Hypothalamus (tissue), 51 donors: ENCODE measurements around the gene TMEM260.
"Not testable (repeated sequence)": the region's sequence is repeated elsewhere in the genome, so short reads cannot be mapped to it uniquely, and the experiment has no call there.

ENCODE experiments used
- DNase-seq, 51 donors: peaks; one replicate each; lab custom pipeline; 2025; lab: John Stamatoyannopoulos, UW

The TMEM260 gene

DNA sequence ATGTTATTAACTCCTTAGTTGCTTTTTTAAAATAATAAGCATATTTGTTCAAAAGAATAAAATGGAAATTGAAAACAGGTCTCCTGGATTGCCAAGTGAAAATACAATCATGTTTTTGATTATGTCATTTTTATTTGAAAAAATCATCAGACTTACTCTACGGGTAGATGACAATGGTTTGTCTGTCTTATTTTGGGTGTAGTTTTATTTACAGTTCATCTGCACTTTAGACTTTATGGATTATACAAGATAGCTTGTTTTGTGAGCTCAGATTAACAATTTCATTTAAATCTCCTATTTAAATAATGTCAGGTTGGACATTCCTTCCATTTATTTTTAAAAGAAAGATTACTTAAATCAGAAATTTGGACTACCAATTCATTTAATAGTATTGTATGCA lies 14.8 kb downstream of the TMEM260 start:
- no peak for DNase-seq

- DNase-seq: no peak
These were observed 18.9 kb downstream of the TMEM260 start for GRCh38 chr14:56598519-56598918.

DNA sequence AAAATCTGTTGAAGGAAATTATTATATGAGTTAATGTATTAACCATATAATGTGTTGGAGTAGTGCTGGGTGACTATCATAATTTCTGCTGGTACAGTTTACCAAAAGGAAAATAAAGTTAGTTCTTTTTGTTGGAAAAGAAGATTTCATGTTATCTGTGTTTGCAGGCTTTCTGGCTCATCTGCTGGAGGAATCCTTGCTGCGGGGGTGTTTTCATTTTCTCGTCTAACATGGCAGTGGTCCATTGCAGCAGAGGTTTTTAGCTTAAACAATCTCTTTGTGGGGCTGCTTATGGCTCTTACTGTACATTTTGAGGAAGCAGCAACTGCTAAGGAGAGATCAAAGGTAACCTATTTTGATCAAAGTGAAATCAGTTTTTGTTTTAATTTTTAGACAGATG lies 24.1 kb downstream of the TMEM260 start:
- DNase-seq: peak in 1 of 51 donors; percentile 0

GRCh38 chr14:56608689-56609088 lies 29.1 kb downstream of the TMEM260 start:
- no peak for DNase-seq

- not testable (repeated sequence) for DNase-seq
These were observed 32.1 kb downstream of the TMEM260 start for GRCh38 chr14:56611663-56612062.

DNA sequence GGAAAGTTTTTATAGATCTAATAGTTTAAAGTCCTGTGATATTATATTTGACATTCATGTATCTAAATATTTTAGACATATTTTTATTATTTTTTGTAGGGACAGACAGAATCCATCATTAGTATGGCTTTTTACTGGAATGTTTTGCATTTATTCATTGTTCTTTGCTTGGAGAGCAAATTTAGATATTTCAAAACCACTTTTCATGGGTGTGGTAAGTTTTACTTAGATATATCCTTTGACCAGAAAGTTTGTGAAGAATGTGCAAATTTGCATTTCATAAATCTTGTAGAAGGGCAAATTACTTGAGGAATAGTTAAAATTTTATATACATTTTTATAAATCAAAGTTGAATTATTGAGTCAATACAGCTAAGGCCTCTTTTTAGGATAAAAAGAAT lies 37.5 kb downstream of the TMEM260 start:
- DNase-seq: no peak

- DNase-seq: no peak
These were observed 51.1 kb downstream of the TMEM260 start for GRCh38 chr14:56630707-56631106.

- DNase-seq: peak in 8 of 51 donors; percentile 2 to 21 (median 8)
These were observed 52.6 kb downstream of the TMEM260 start for GRCh38 chr14:56632195-56632594.

- no peak for DNase-seq
These were observed 53.9 kb downstream of the TMEM260 start for GRCh38 chr14:56633544-56633943.

- DNase-seq: no peak
These were observed 55.4 kb downstream of the TMEM260 start for GRCh38 chr14:56635041-56635440.

DNA sequence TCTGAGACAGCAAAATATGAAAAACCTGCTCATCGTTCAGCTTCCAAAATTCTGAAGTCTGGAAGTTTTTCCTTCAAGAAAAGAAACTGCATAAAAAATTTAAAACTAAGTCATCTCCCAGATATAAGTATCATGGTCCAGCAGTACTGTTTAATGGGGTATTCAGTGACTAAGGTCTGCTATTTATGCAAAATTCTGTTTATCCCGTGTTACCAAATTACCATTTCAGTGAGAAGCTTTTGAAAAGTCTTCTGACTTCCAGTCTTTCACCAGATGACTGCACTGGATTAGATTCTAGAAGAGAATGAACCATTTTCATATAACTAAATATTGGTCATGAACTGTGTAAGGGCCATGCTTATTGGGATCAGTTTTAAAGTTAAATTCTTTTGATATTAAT lies 67.9 kb downstream of the TMEM260 start:
- DNase-seq: no peak

DNA sequence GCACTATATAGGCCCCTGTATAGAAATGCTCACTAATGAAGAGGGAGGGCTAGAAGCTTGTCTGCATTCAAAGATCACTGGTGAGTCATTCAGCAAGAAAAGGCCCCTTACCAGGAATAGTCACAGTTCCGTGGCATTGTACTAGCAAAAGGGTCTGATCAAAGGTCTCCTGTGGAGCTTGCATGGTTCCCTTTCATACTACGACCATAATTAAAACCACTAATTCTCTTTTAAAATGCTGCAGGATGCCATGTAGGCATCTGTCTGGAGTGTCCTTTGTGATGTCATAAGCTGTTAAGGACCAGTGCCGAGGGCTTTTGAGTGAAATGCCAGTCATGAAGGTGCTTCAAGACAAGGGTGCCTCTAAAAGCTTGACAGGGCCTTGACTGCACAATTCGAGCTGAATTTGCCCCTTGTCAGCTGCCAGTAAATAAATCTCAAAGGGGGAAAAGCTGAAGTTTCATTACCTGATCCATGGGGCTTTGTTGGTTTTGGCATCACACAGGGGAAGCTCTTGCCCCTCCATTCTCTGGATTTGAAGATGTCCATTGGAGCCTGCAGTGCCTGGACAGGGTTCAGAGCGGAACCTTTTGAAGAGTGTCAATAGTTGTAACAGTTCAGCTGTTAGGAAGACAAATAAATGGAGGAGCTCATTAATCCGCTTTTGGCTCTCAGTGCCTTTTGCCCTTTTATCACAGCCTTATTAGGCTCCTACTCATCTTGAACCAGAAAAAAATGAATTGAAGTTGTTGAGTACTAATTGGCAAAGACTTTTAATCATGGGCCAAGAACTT lies 69.1 kb downstream of the TMEM260 start:
- no peak for DNase-seq

GRCh38 chr14:56649382-56649781 lies 69.8 kb downstream of the TMEM260 start:
- DNase-seq: no peak

DNA sequence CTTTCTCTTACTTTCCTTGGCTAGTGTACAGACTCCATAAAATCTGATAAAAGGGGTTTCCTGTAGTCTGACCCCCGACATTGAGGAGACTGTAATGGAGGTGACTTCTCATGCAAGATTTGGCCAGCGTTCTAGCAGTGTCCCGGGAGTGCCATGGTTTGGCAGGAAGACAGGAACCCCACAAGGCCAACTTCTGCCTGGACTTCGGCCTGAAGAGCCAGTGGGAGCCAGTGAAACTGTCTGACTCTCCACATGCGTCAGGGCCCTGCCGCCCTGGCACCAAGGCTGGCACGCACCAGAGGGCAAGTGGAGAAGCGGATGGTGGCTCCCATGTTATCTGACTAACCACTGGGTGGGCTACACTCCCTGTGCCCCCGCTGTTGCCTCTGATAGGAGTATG lies 70.5 kb downstream of the TMEM260 start:
- peak in 28 of 51 donors; percentile 4 to 59 (median 18) for DNase-seq

DNA sequence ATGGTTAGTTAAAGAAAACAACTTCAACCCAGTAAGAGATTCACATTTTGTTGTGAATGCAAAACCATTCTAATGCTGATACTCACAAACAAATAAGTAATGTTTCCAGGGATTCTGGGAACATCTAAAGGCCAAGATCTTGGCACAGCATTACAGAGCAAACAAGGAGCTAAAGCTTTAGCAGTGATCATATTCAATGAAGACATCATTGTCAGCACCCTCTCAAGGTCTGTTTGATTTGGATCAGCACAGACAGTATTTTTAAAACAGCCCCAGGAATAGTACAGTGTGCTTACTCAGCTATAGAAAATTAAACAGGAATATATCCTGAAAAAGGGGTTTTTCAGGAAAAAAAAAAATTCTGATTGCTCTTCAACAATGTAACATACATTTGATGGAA lies 71.4 kb downstream of the TMEM260 start:
- DNase-seq: no peak

- DNase-seq: no peak
These were observed 78.0 kb downstream of the TMEM260 start for GRCh38 chr14:56657604-56658003.

- peak in 1 of 51 donors; percentile 65 for DNase-seq
These were observed 79.8 kb downstream of the TMEM260 start for GRCh38 chr14:56659378-56659777.

- peak in 1 of 51 donors; percentile 65 for DNase-seq
These were observed 80.5 kb downstream of the TMEM260 start for GRCh38 chr14:56659964-56660551.

GRCh38 chr14:56660677-56661389 lies 81.2 kb downstream of the TMEM260 start:
- DNase-seq: no peak

GRCh38 chr14:56661478-56661877 lies 81.9 kb downstream of the TMEM260 start:
- no peak for DNase-seq

DNA sequence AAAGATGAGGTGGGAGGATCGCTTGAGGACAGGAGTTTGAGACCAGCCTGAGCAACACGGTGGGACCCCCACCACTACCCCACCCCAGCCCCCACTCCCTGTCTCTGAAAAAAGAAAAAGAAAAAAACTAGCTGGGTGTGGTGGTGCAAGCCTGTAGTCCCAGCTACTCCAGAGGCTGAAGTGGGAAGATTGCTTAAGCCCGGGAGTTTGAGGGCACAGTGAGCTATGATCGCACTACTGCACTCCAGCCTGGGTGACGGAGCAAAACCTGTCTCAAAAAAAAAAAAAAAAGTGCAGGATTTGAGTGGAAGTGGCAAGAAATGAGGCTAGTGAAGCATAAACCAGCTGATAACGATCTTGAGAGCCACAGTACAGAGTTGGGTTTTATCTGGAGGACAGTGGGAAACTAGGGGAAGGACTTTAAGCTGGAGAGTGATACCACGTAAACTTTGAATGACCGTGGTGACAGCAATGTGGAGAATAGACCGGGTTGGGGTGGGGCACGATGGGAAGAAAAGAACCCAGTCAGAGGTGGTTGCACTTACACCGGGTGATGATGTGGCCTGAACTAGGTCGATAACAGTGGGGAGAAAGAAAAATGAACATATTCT lies 85.3 kb downstream of the TMEM260 start:
- DNase-seq: no peak
